GM23248 (cell line): ENCODE measurements around the gene ATP6V1C2. TPM values are rescaled to one million over a fixed set of nuclear protein-coding genes. Genes with fewer than 3 reads are reported as not detected.

Experiments
- DNase-seq: peaks from one replicate; pipeline ENCODE4 v3.0.0-alpha.2; 2015
- H2AFZ ChIP-seq: fragments of 200-600 bp; sonication (generic); 2 replicates; pipeline ENCODE4 v1.6.1; 2016; ENCODE audit warnings: antibody characterized with exemption
- H3F3A ChIP-seq: fragments of 200-600 bp; sonication (generic); 2 replicates; pipeline ENCODE4 v1.6.1; 2016; ENCODE audit warnings: mild to moderate bottlenecking, antibody characterized with exemption, mixed run types; ENCODE audit not compliant: insufficient read depth
- H3K27ac ChIP-seq: fragments of 200-600 bp; sonication (generic); 2 replicates; pipeline ENCODE4 v1.5.1; 2016; ENCODE audit warnings: mild to moderate bottlenecking
- H3K27me3 ChIP-seq: fragments of 200-600 bp; sonication (generic); replicated peaks from 2 replicates; pipeline ENCODE4 v1.6.1; 2016; ENCODE audit warnings: mild to moderate bottlenecking; ENCODE audit not compliant: insufficient read depth
- H3K36me3 ChIP-seq: fragments of 200-600 bp; sonication (generic); 2 replicates; pipeline ENCODE4 v1.6.1; 2016; ENCODE audit warnings: low read depth, mild to moderate bottlenecking
- H3K4me1 ChIP-seq: fragments of 200-600 bp; sonication (generic); 2 replicates; pipeline ENCODE4 v1.6.1; 2016; ENCODE audit warnings: mild to moderate bottlenecking; ENCODE audit not compliant: insufficient read depth
- H3K4me2 ChIP-seq: fragments of 200-600 bp; sonication (generic); one replicate; pipeline ENCODE4 v1.6.1; 2016; ENCODE audit warnings: mild to moderate bottlenecking; ENCODE audit not compliant: unreplicated experiment
- H3K4me3 ChIP-seq: fragments of 200-600 bp; sonication (generic); 2 replicates; pipeline ENCODE4 v1.5.1; 2016; ENCODE audit warnings: mild to moderate bottlenecking
- H3K79me2 ChIP-seq: fragments of 200-600 bp; sonication (generic); 2 replicates; pipeline ENCODE4 v1.6.1; 2016; ENCODE audit warnings: mild to moderate bottlenecking; ENCODE audit not compliant: insufficient read depth
- H3K9ac ChIP-seq: fragments of 200-600 bp; sonication (generic); 2 replicates; pipeline ENCODE4 v1.6.1; 2016; ENCODE audit warnings: mild to moderate bottlenecking
- H3K9me2 ChIP-seq: fragments of 200-600 bp; sonication (generic); 2 replicates; pipeline ENCODE4 v1.6.1; 2016; ENCODE audit warnings: mixed run types, mild to moderate bottlenecking, moderate library complexity; ENCODE audit not compliant: insufficient read depth
- H3K9me3 ChIP-seq: fragments of 200-600 bp; sonication (generic); one replicate; pipeline ENCODE4 v1.6.1; 2017; ENCODE audit warnings: low read depth
- H4K20me1 ChIP-seq: fragments of 200-600 bp; sonication (generic); 2 replicates; pipeline ENCODE4 v1.6.0; 2016; ENCODE audit not compliant: insufficient read depth
- EZH2 ChIP-seq: fragments of 200-600 bp; sonication (generic); IDR thresholded peaks from 2 replicates; pipeline ENCODE4 v1.6.1; 2018; ENCODE audit warnings: antibody characterized with exemption, mild to moderate bottlenecking; ENCODE audit not compliant: insufficient read depth, poor library complexity, severe bottlenecking
- EZH2phosphoT487 ChIP-seq: fragments of 200-600 bp; sonication (generic); IDR thresholded peaks from 2 replicates; pipeline ENCODE4 v1.6.1; 2018; ENCODE audit warnings: antibody characterized with exemption, moderate library complexity, mild to moderate bottlenecking, low read depth; ENCODE audit not compliant: insufficient read depth
- WGBS, 2 experiments: methylation state at CpG; one replicate each; pipeline ENCODE4 v1.1.6; 2015 to 2017; ENCODE audit warnings: low lambda C conversion rate in 2 of 2, low coverage in 1 of 2; ENCODE audit errors: missing lambda C conversion rate in 2 of 2; 5-methylcytosine and 5-hydroxymethylcytosine counted together
- in situ Hi-C: fragments of 300-500 bp; cut with MboI; formaldehyde crosslinking; loops from 2 replicates; pipeline ENCODE4 v1.15.0; 2020
- polyA plus RNA-seq: library from polyadenylated mRNA; unstranded; fragments of >200 nt; fragmentation: Nextera tagmentation; extraction: Ambion mirVana; gene quantifications from 2 replicates; pipeline ENCODE4 v1.2.1, GENCODE V29; 2016
- small RNA-seq: library from RNA; depleted of rRNA; stranded (forward); fragments of <200 nt; gene quantifications from one replicate; pipeline ENCODE3, GENCODE V24; 2014; ENCODE audit warnings: low read depth, low replicate concordance
- total RNA-seq: library from RNA; depleted of rRNA; stranded (reverse); fragments of >200 nt; shearing (Covaris generic); gene quantifications from 2 replicates; pipeline ENCODE4 v1.2.3, GENCODE V29; 2014; rRNA removed

ATP6V1C2 gene
- total and polyA plus RNA-seq, 2 experiments from 2014 or later = 0.53 TPM; not detected in 1

GRCh38 chr2:10833021-10833420 lies 111.6 kb downstream of the ATP6V1C2 start:
- Histone ChIP-seq H3K79me2 (no peaks in the 10 kb centered on the region), H3K9me3 (no peaks in the 10 kb centered on the region), H3K9me2 (no peaks in the 10 kb centered on the region), H3K27ac (no peak overlapping the region), H3K4me2 (no peak overlapping the region), H4K20me1 (no peaks in the 10 kb centered on the region), H3K27me3 (peaks cover 39% of the 10 kb centered on the region), H3K4me3 (no peak overlapping the region), H2AFZ (no peak overlapping the region), H3F3A (no peaks in the 10 kb centered on the region), H3K9ac (no peak overlapping the region), H3K4me1 (no peaks in the 10 kb centered on the region), H3K36me3 (no peaks in the 10 kb centered on the region)
- no peak for DNase-seq
- WGBS, 2 experiments = 65 to 68% methylated on average over 9 to 10 of the region's 10 CpGs
- TF ChIP-seq EZH2 (no peak), EZH2phosphoT487 (no peak)
- in situ Hi-C loops = loop anchor here (10.0 to 25.0 kb wide), 2 partner anchors 604 to 752 kb away; no protein-coding TSS in a partner anchor

- in situ Hi-C loops = loop anchor here (10.0 to 25.0 kb wide), 2 partner anchors 603 to 751 kb away; no protein-coding TSS in a partner anchor
Measured at GRCh38 chr2:10834068-10834655, 112.7 kb downstream of the ATP6V1C2 start.

More at GRCh38 chr2:10834068-10834655, 112.7 kb downstream of the ATP6V1C2 start:
- Histone ChIP-seq H3K4me2 (no peak overlapping the region), H3K79me2 (no peaks in the 10 kb centered on the region), H3K36me3 (no peaks in the 10 kb centered on the region), H3K9me3 (no peaks in the 10 kb centered on the region), H3K9me2 (no peaks in the 10 kb centered on the region), H3K27me3 (peaks cover 39% of the 10 kb centered on the region), H3F3A (no peaks in the 10 kb centered on the region), H2AFZ (no peak overlapping the region), H3K4me3 (no peak overlapping the region), H3K4me1 (no peaks in the 10 kb centered on the region), H3K27ac (no peak overlapping the region), H4K20me1 (no peaks in the 10 kb centered on the region), H3K9ac (no peak overlapping the region)
- no peak for DNase-seq
- WGBS, 2 experiments = 74 to 78% methylated on average over 7 to 8 of the region's 8 CpGs
- TF ChIP-seq EZH2phosphoT487 = no peak
- no peak for TF ChIP-seq EZH2

Small RNA genes within 50 kb of the gene (small RNA-seq; reads per million reads assigned to genes)
- gene RNU7-138P (not detected), gene RNU7-176P (not detected)

Other genes with a start within 250 kb of the ATP6V1C2 start
- gene NOL10, start 31.7 kb upstream of the ATP6V1C2 start, total RNA-seq = 33.3 and 39.0 TPM in 2 replicates
- gene NOL10, start 31.7 kb upstream of the ATP6V1C2 start, polyA plus RNA-seq = 27.5 and 30.2 TPM in 2 replicates
- gene PDIA6, start 91.2 kb downstream of the ATP6V1C2 start, total RNA-seq = 363 and 367 TPM in 2 replicates
- gene PDIA6, start 91.2 kb downstream of the ATP6V1C2 start, polyA plus RNA-seq = 502 and 516 TPM in 2 replicates
- 0.97 TPM in 1 of 2 replicates, not detected in the other for gene KCNF1, start 190.3 kb downstream of the ATP6V1C2 start, total RNA-seq
- 0.10 TPM in 2 replicates for gene KCNF1, start 190.3 kb downstream of the ATP6V1C2 start, polyA plus RNA-seq